Activated T-cell treated with anti-CD3 and anti-CD28 coated beads for 24 hours (primary cell): Measurements from ENCODE around the gene DCDC2C.

Experiments used
- DNase-seq: peaks from one replicate; pipeline ENCODE4 v3.0.0-alpha.2; 2020; ENCODE audit warnings: low read depth

Gene DCDC2C

DNA sequence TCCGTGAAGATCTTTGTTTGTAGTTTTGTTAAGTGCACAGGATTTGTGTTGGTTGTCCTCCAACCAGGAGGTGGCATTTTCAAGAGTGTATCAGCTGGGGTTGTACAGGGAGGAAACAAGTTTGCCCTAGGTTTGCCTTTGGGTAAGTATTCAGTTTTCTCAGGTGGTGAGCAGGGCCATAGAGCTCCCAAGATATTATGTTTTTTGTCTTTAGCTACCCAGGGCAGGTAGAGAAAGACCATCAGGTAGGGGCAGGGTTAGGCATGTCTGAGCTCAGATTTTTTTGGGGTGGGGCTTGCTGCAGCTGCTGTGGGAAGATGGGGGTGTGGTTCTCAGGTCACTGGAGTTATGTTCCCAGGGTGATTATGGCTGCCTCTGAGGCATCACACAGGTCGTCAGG lies 191.6 kb downstream of the DCDC2C start:
- DNase-seq, result no peak
